ENCODE results near the gene CRYGN.

The CRYGN gene

GRCh38 chr7:151415375-151416105, 24.4 kb downstream of the CRYGN start:
- no peak overlapping the region for H3K4me3 ChIP-seq (replicated peaks; ENCODE audit: insufficient read depth, low read length)
- DNase-seq (ENCODE audit: low read depth in 1 of 2, low spot score in 1 of 2), result peak; percentile 88 to 92
- H3K27me3 ChIP-seq (ENCODE audit: insufficient read depth, poor library complexity, severe bottlenecking), result peaks cover 7% of the 10 kb centered on the region
- H3K27ac ChIP-seq (replicated peaks), result peak overlapping the region; percentile 12; the same call in 1 of the 2 replicates
- TF ChIP-seq POLR2AphosphoS5 (IDR thresholded peaks at IDR 0.05; ENCODE audit: low read depth) (peak; percentile 21; the same call in 1 of the 2 replicates), SPI1 (IDR thresholded peaks at IDR 0.05; ENCODE audit: borderline replicate concordance, low read depth) (no peak)

DNA sequence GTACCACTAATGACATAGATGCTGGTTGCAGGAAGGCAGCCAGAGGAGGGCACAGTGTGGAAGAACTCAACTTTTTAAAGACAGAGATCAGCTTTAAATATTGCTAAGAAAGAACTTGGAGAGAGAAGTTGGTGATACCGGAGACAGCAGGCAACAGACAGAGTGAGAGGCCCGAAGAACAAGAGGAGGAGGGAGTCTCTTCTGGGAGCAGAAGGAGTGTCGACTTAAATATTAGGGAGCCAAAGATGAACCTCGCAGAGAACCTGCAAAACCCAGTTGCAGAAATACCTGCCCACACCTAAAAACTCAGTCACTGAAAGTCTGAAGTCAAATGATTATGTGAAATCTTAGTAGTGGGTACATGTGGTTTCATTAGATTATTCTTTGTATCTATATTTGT, 26.7 kb downstream of the CRYGN start:
- no peak for DNase-seq (ENCODE audit: low read depth in 1 of 2, low spot score in 1 of 2)
- no peak for TF ChIP-seq POLR2AphosphoS5 (IDR thresholded peaks at IDR 0.05; ENCODE audit: low read depth)
- TF ChIP-seq GABPA (IDR thresholded peaks at IDR 0.05; ENCODE audit: low read depth), result no peak
- TF ChIP-seq, protein P1, sequence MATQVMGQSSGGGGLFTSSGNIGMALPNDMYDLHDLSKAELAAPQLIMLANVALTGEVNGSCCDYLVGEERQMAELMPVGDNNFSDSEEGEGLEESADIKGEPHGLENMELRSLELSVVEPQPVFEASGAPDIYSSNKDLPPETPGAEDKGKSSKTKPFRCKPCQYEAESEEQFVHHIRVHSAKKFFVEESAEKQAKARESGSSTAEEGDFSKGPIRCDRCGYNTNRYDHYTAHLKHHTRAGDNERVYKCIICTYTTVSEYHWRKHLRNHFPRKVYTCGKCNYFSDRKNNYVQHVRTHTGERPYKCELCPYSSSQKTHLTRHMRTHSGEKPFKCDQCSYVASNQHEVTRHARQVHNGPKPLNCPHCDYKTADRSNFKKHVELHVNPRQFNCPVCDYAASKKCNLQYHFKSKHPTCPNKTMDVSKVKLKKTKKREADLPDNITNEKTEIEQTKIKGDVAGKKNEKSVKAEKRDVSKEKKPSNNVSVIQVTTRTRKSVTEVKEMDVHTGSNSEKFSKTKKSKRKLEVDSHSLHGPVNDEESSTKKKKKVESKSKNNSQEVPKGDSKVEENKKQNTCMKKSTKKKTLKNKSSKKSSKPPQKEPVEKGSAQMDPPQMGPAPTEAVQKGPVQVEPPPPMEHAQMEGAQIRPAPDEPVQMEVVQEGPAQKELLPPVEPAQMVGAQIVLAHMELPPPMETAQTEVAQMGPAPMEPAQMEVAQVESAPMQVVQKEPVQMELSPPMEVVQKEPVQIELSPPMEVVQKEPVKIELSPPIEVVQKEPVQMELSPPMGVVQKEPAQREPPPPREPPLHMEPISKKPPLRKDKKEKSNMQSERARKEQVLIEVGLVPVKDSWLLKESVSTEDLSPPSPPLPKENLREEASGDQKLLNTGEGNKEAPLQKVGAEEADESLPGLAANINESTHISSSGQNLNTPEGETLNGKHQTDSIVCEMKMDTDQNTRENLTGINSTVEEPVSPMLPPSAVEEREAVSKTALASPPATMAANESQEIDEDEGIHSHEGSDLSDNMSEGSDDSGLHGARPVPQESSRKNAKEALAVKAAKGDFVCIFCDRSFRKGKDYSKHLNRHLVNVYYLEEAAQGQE (IDR thresholded peaks at IDR 0.05; ENCODE audit: insufficient replicate concordance, low read depth), result no peak
- TF ChIP-seq SPI1 (IDR thresholded peaks at IDR 0.05; ENCODE audit: borderline replicate concordance, low read depth), result no peak
- TF ChIP-seq, protein P2, sequence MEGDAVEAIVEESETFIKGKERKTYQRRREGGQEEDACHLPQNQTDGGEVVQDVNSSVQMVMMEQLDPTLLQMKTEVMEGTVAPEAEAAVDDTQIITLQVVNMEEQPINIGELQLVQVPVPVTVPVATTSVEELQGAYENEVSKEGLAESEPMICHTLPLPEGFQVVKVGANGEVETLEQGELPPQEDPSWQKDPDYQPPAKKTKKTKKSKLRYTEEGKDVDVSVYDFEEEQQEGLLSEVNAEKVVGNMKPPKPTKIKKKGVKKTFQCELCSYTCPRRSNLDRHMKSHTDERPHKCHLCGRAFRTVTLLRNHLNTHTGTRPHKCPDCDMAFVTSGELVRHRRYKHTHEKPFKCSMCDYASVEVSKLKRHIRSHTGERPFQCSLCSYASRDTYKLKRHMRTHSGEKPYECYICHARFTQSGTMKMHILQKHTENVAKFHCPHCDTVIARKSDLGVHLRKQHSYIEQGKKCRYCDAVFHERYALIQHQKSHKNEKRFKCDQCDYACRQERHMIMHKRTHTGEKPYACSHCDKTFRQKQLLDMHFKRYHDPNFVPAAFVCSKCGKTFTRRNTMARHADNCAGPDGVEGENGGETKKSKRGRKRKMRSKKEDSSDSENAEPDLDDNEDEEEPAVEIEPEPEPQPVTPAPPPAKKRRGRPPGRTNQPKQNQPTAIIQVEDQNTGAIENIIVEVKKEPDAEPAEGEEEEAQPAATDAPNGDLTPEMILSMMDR (IDR thresholded peaks at IDR 0.05; ENCODE audit: insufficient read depth, low read length), result no peak
- H3K27ac ChIP-seq (replicated peaks), result no peak overlapping the region
- H3K4me3 ChIP-seq (replicated peaks; ENCODE audit: insufficient read depth, low read length), result no peak overlapping the region
- H3K27me3 ChIP-seq (ENCODE audit: insufficient read depth, poor library complexity, severe bottlenecking), result peaks cover 27% of the 10 kb centered on the region

DNA sequence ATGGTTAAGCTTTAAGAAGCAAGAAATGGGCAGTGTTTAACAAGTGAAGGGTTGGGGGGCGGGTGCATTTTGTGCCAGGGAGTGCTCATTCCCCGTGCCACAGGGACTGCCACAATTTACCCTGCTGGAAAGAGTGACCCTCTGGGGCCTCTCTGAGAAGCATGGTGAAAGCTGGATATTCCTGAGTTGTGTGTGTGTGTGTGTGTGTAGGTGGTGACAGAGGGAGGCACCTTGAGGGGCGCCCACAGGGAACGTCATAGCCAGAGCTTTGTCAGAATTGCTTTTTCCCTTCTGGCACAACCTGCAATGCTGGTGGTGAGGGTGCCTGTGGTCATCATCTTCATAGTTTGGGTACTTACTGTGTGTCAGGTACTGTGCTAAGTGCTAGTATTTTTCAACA, 27.6 kb downstream of the CRYGN start:
- Histone ChIP-seq H3K27ac (replicated peaks) (no peak overlapping the region), H3K4me3 (replicated peaks; ENCODE audit: insufficient read depth, low read length) (no peak overlapping the region), H3K27me3 (ENCODE audit: insufficient read depth, poor library complexity, severe bottlenecking) (peaks cover 29% of the 10 kb centered on the region)
- DNase-seq (ENCODE audit: low read depth in 1 of 2, low spot score in 1 of 2), result no peak
- TF ChIP-seq POLR2AphosphoS5 (IDR thresholded peaks at IDR 0.05; ENCODE audit: low read depth), result no peak
- TF ChIP-seq, protein P1 (IDR thresholded peaks at IDR 0.05; ENCODE audit: insufficient replicate concordance, low read depth), result no peak
- TF ChIP-seq SPI1 (IDR thresholded peaks at IDR 0.05; ENCODE audit: borderline replicate concordance, low read depth), result no peak
- TF ChIP-seq GABPA (IDR thresholded peaks at IDR 0.05; ENCODE audit: low read depth), result no peak
- TF ChIP-seq, protein P2 (IDR thresholded peaks at IDR 0.05; ENCODE audit: insufficient read depth, low read length), result no peak

DNA sequence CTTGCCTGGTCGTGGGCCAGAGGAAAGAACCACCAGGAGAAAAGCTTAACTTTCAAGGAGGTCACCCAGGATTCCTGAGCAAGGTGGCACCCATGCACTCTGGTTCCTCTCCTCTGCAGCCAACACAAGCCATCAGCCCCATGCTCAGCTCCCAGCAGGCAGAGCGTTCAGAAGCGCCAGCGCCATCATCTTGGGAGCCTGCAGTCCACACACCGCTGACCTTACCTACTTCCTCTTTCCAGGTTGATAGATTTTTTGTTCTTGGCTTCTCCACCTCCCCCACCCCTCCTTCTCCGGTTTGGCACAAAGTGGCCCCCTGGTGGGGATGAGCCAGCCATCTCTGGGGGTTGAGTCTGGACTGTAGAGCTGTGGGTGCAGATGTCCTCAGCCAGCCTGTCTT, 28.4 kb downstream of the CRYGN start:
- peak; percentile 61 to 77 for DNase-seq (ENCODE audit: low read depth in 1 of 2, low spot score in 1 of 2)
- Histone ChIP-seq H3K27me3 (ENCODE audit: insufficient read depth, poor library complexity, severe bottlenecking) (peaks cover 29% of the 10 kb centered on the region), H3K4me3 (replicated peaks; ENCODE audit: insufficient read depth, low read length) (no peak overlapping the region), H3K27ac (replicated peaks) (no peak overlapping the region)
- TF ChIP-seq GABPA (IDR thresholded peaks at IDR 0.05; ENCODE audit: low read depth), result no peak
- peak; percentile 63; the same call in 1 of the 2 replicates for TF ChIP-seq SPI1 (IDR thresholded peaks at IDR 0.05; ENCODE audit: borderline replicate concordance, low read depth)

All from HL-60 (cell line).